Activated CD8-positive, alpha-beta memory T cell treated with anti-CD3 and anti-CD28 coated beads for 4 hours (primary cell): ENCODE results near the gene CPPED1.

Source experiments
- DNase-seq, 2 donors: peaks; one replicate each; pipeline ENCODE4 v3.0.0-alpha.2; 2020; ENCODE audit warnings: low read depth in 2 of 2

CPPED1 gene

GRCh38 chr16:12646098-12646489 is 157.6 kb downstream of the CPPED1 start:
- no peak for DNase-seq

GRCh38 chr16:12643034-12643455 is 160.6 kb downstream of the CPPED1 start:
- DNase-seq = no peak

GRCh38 chr16:12639044-12639443 is 164.6 kb downstream of the CPPED1 start:
- no peak for DNase-seq

- no peak for DNase-seq
These were observed 166.7 kb downstream of the CPPED1 start for GRCh38 chr16:12637002-12637401.

- no peak for DNase-seq
These were observed 174.4 kb downstream of the CPPED1 start for GRCh38 chr16:12629271-12629670.

GRCh38 chr16:12628536-12628935 is 175.2 kb downstream of the CPPED1 start:
- no peak for DNase-seq

- DNase-seq = no peak
These were observed 176.3 kb downstream of the CPPED1 start for GRCh38 chr16:12627394-12627793.

GRCh38 chr16:12626411-12626810 is 177.3 kb downstream of the CPPED1 start:
- no peak for DNase-seq

- no peak for DNase-seq
These were observed 178.0 kb downstream of the CPPED1 start for GRCh38 chr16:12625716-12626115.

GRCh38 chr16:12625068-12625467 is 178.6 kb downstream of the CPPED1 start:
- no peak for DNase-seq

- no peak for DNase-seq
These were observed 183.5 kb downstream of the CPPED1 start for GRCh38 chr16:12620150-12620549.

GRCh38 chr16:12618515-12618914 is 185.2 kb downstream of the CPPED1 start:
- no peak for DNase-seq

GRCh38 chr16:12617401-12617819 is 186.3 kb downstream of the CPPED1 start:
- DNase-seq = no peak

- no peak for DNase-seq
These were observed 188.9 kb downstream of the CPPED1 start for GRCh38 chr16:12614662-12615278.

- DNase-seq = no peak
These were observed 189.6 kb downstream of the CPPED1 start for GRCh38 chr16:12613992-12614661.

- DNase-seq = peak in 1 of 2 donors; percentile 16
These were observed 190.3 kb downstream of the CPPED1 start for GRCh38 chr16:12613131-12613991.

- no peak for DNase-seq
These were observed 191.0 kb downstream of the CPPED1 start for GRCh38 chr16:12612598-12613101.

- DNase-seq = no peak
These were observed 191.6 kb downstream of the CPPED1 start for GRCh38 chr16:12611916-12612597.

- no peak for DNase-seq
These were observed 192.6 kb downstream of the CPPED1 start for GRCh38 chr16:12611006-12611477.

- DNase-seq = no peak
These were observed 193.6 kb downstream of the CPPED1 start for GRCh38 chr16:12609937-12610699.
